Sigmoid colon (tissue), 7 donors: ENCODE data around the gene ASIC3. TPM values are rescaled to one million over a fixed set of nuclear protein-coding genes. Genes with fewer than 3 reads are reported as not detected.

ENCODE experiments used
- DNase-seq: peaks from one replicate; pipeline ENCODE4 v3.0.0-alpha.2; 2019
- H3K27ac ChIP-seq, 4 donors: fragments of 200-600 bp; sonication (generic); one replicate each; pipeline ENCODE4 v1.5.1; 2016 to 2019; ENCODE audit warnings: mild to moderate bottlenecking in 1 of 4
- H3K27me3 ChIP-seq, 3 donors: fragments of 200-600 bp; sonication (generic); one replicate each; pipeline ENCODE4 v1.5.1; 2019; ENCODE audit warnings: mild to moderate bottlenecking in 1 of 3
- H3K36me3 ChIP-seq, 4 donors: fragments of 200-600 bp; sonication (generic); one replicate each; pipeline ENCODE4 v1.5.1; 2016 to 2019
- H3K4me1 ChIP-seq, 4 donors: fragments of 200-600 bp; sonication (generic); one replicate each; pipeline ENCODE4 v1.5.1; 2017 to 2019
- H3K4me3 ChIP-seq, 4 donors: fragments of 200-600 bp; sonication (generic); one replicate each; pipeline ENCODE4 v1.5.1; 2017 to 2019; ENCODE audit warnings: mild to moderate bottlenecking in 2 of 4, moderate library complexity in 1 of 4
- H3K9me3 ChIP-seq, 4 donors: fragments of 200-600 bp in 3 of 4; sonication (generic) in 3 of 4; one replicate each; pipeline versions ENCODE4 v1.5.1 to v1.6.1; 2013 to 2019
- EP300 ChIP-seq, 4 donors: sonication (generic); formaldehyde crosslinking; IDR thresholded peaks; one replicate each; pipeline ENCODE4 v1.6.1; 2017; ENCODE audit warnings: antibody characterized with exemption in 4 of 4
- POLR2A ChIP-seq, 2 donors: fragments of 450-650 bp; IDR thresholded peaks; one replicate each; pipeline ENCODE4 v1.6.1; 2016; ENCODE audit warnings: antibody characterized with exemption in 2 of 2, mild to moderate bottlenecking in 2 of 2, moderate library complexity in 2 of 2
- POLR2AphosphoS5 ChIP-seq, 4 donors: sonication (generic); formaldehyde crosslinking; IDR thresholded peaks; one replicate each; pipeline ENCODE4 v1.6.1; 2017; ENCODE audit warnings: antibody characterized with exemption in 4 of 4
- WGBS, 2 donors: extraction: QIAGEN DNeasy Blood & Tissue Kit; methylation state at CpG; one replicate each; pipeline ENCODE4 v1.1.7; 2013; 5-methylcytosine and 5-hydroxymethylcytosine counted together
- intact Hi-C: fragments of 100-400 bp; cut with DNase I; formaldehyde crosslinking; loops from one replicate; pipeline ENCODE4 v1.15.1; 2023
- polyA plus RNA-seq, 3 donors: library from polyadenylated mRNA; stranded (reverse); fragments of 200-250 nt; gene quantifications; one replicate each; pipeline ENCODE4 v1.2.3, GENCODE V29; 2013
- total RNA-seq, 4 donors: library from RNA; depleted of rRNA; stranded (reverse); fragments of >200 nt; gene quantifications; one replicate each; pipeline ENCODE4 v1.1.0, GENCODE V29; 2016
- TF ChIP-seq, protein P1 (sequence below), 4 experiments: fragments of 450-650 bp in 3 of 4; fragments of 200-600 bp in 1 of 4; IDR thresholded peaks; one replicate each; pipeline ENCODE4 v1.5.1; 2016 to 2019; ENCODE audit warnings: antibody characterized with exemption in 4 of 4, mild to moderate bottlenecking in 3 of 4, moderate library complexity in 2 of 4
- donor health status: healthy with polysubstance abuse.
- donor health status: Bipolar disorder and iron deficiency.
- donor health status: healthy.

The ASIC3 gene
- total and polyA plus RNA-seq, 7 donors, result 0.46 to 8.6 (median 3.1) TPM

DNA sequence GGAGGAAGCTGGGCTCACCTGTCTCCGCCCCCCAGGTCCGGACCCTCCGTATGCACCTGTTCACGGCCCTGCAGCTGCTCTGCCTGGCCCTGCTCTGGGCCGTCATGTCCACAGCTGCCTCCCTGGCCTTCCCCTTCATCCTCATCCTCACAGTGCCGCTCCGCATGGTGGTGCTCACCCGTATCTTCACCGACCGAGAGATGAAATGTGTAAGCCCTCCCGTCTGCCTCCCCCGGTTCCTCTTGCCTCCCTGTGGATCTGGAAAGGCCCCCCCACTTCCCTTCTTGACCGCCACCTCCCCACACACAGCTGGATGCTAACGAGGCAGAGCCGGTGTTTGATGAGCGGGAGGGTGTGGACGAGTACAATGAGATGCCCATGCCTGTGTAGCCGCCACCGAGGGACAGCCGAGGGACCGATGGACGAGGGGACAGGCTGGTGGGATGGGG, 27.7 kb downstream of the ASIC3 start:
- TF ChIP-seq EP300 (IDR thresholded peaks at IDR 0.05) (no peak), POLR2A (IDR thresholded peaks at IDR 0.05) (no peak), POLR2AphosphoS5 (IDR thresholded peaks at IDR 0.05) (no peak)
- TF ChIP-seq, protein P1, sequence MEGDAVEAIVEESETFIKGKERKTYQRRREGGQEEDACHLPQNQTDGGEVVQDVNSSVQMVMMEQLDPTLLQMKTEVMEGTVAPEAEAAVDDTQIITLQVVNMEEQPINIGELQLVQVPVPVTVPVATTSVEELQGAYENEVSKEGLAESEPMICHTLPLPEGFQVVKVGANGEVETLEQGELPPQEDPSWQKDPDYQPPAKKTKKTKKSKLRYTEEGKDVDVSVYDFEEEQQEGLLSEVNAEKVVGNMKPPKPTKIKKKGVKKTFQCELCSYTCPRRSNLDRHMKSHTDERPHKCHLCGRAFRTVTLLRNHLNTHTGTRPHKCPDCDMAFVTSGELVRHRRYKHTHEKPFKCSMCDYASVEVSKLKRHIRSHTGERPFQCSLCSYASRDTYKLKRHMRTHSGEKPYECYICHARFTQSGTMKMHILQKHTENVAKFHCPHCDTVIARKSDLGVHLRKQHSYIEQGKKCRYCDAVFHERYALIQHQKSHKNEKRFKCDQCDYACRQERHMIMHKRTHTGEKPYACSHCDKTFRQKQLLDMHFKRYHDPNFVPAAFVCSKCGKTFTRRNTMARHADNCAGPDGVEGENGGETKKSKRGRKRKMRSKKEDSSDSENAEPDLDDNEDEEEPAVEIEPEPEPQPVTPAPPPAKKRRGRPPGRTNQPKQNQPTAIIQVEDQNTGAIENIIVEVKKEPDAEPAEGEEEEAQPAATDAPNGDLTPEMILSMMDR (IDR thresholded peaks at IDR 0.05), result no peak
- WGBS, 2 donors, result 81 to 87% methylated on average over 22 of the region's 22 CpGs
- no peak overlapping the region for H3K4me3 ChIP-seq
- peaks cover 30 to 65% (median 45%) of the 10 kb centered on the region in 4 donors for H3K36me3 ChIP-seq
- no peak overlapping the region for H3K27ac ChIP-seq
- H3K9me3 ChIP-seq, result no peaks in the 10 kb centered on the region
- intact Hi-C loops, result no loop called here
- DNase-seq, result no peak
- no peaks in the 10 kb centered on the region for H3K27me3 ChIP-seq
- peaks cover 0 to 36% (median 31%) of the 10 kb centered on the region in 4 donors for H3K4me1 ChIP-seq

DNA sequence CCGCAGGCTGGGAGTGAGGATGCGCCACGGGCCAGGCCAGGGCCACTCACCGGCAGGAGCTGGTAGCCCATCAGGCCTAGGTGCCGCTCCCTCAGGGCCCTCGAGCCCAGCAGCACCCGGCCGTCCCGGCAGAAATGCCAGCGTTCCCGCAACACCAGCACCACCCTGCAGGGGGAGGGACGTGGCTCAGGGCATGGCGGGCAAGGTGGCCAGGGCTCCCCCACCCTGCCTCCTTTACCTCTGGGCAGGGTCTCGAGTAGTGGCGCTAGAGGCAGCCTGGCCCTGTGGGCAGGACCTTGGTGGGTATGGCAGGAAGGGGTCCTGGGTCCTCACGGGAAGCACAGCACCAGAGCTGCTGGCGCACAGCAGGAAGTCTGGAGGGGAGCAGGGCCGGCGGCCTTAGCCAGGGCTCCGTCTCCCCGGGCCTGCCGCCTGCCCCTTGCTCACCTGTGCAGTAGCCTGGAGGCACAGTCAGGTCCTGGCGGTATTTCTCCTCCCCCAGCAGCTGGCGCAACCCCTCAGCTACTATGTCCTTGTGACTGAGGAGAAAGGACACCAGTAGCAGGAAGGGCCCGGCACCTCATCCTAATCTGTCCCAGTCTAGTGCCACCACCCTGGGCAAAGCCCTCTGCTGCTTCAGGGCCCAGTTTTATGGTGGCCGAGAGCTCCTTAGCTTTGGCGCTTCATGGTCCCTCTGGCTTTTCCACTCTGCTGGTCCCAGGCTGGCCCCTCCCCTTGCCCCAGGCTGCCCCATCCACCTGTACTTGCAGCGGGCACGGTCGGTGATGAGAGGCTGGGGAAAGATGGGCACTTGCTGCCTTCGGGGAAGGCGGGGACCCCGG, 28.8 kb downstream of the ASIC3 start:
- DNase-seq, result no peak
- peak overlapping the region in 3 of 4 donors; percentile 32 to 97 (median 57) for H3K27ac ChIP-seq
- H3K4me1 ChIP-seq, result peaks cover 0 to 47% (median 42%) of the 10 kb centered on the region in 4 donors
- no peaks in the 10 kb centered on the region for H3K9me3 ChIP-seq
- H3K36me3 ChIP-seq, result peaks cover 23 to 54% (median 34%) of the 10 kb centered on the region in 4 donors
- H3K27me3 ChIP-seq, result no peaks in the 10 kb centered on the region
- no peak overlapping the region for H3K4me3 ChIP-seq
- 70 to 84% methylated on average over 33 of the region's 33 CpGs for WGBS, 2 donors
- intact Hi-C loops, result no loop called here
- TF ChIP-seq POLR2A (IDR thresholded peaks at IDR 0.05), result no peak
- TF ChIP-seq POLR2AphosphoS5 (IDR thresholded peaks at IDR 0.05), result no peak
- no peak for TF ChIP-seq EP300 (IDR thresholded peaks at IDR 0.05)
- TF ChIP-seq, protein P1 (IDR thresholded peaks at IDR 0.05), result no peak

DNA sequence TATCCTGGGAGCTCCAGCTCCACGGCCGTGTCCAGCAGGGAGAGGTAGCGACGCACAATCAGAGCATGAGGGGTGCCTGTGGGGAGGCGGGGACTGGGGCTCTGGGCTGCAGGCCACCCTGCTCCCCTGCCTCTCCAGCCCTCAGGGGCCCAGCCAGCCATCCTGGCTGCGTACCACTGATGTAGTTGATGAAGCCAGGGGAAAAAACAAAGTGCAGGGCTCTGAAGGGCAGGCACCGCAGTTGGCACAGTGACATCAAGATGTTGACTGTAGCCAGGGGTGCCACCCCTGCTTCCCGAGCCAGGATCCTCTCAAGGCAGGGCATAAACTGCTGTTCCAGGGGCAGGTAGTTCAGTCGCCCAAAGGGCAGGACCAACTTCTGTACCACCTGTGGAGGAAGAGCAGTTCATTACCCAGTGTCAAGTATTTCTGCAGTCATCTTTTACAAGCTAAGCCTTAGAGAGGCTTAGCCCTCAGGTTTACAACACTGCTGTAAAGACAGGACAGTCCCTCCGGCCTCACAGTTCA, 29.4 kb downstream of the ASIC3 start:
- intact Hi-C loops, result no loop called here
- no peaks in the 10 kb centered on the region for H3K27me3 ChIP-seq
- DNase-seq, result no peak
- no peaks in the 10 kb centered on the region for H3K9me3 ChIP-seq
- H3K4me3 ChIP-seq, result no peak overlapping the region
- H3K36me3 ChIP-seq, result peaks cover 23 to 47% (median 28%) of the 10 kb centered on the region in 4 donors
- WGBS, 2 donors, result 57 to 78% methylated on average over 10 of the region's 10 CpGs
- H3K4me1 ChIP-seq, result peaks cover 0 to 53% (median 49%) of the 10 kb centered on the region in 4 donors
- peak overlapping the region in 3 of 4 donors; percentile 51 to 97 (median 57) for H3K27ac ChIP-seq
- TF ChIP-seq POLR2A (IDR thresholded peaks at IDR 0.05), result no peak

DNA sequence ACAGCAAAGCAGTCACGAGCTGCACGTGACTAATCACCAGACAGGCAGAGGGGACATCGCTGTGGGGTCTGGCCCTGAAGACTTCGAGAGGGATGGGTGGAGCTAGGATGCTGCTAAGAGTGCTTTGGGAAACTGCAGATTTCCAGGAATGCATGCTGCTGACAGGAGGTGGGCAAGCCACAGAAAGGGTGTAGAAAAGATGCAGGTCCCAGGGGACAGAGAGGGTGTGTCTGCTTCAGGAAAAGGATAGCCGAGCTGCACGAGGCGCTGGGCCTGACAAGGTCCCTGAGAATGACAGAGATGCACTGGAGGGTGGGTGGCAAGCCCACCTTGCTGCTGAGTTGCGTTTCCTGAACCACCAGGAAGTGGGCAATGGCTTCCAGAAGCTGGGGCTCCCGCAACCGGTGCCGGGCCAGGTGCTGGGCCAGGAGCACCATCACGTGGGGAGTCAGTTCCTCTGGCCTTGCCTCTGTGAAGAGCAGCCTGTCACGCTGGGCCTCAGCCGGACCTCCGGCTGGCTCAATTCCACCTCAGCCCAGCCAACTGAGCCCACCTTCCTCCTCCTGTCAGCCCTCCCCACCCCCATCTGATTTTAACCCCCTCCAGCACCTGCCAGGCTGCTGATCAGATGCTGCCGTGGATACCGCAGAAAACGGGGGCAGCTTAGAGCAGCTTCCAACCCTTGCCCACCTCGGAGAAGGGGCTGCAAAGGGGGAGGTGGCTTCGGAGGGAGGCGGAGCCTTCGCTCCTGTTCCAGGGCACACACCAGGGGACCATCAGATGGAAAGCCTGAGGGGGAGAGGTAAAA, 30.1 kb downstream of the ASIC3 start:
- Histone ChIP-seq H3K36me3 (peaks cover 22 to 41% (median 24%) of the 10 kb centered on the region in 4 donors), H3K4me1 (peaks cover 0 to 54% (median 51%) of the 10 kb centered on the region in 4 donors), H3K4me3 (no peak overlapping the region), H3K27ac (peak overlapping the region in 3 of 4 donors; percentile 51 to 97 (median 57)), H3K9me3 (no peaks in the 10 kb centered on the region), H3K27me3 (no peaks in the 10 kb centered on the region)
- TF ChIP-seq POLR2A (IDR thresholded peaks at IDR 0.05) (no peak), POLR2AphosphoS5 (IDR thresholded peaks at IDR 0.05) (peak in 1 of 4 donors; percentile 36)
- peak; percentile 88 for DNase-seq
- WGBS, 2 donors, result 61 to 66% methylated on average over 22 of the region's 22 CpGs
- intact Hi-C loops, result no loop called here

DNA sequence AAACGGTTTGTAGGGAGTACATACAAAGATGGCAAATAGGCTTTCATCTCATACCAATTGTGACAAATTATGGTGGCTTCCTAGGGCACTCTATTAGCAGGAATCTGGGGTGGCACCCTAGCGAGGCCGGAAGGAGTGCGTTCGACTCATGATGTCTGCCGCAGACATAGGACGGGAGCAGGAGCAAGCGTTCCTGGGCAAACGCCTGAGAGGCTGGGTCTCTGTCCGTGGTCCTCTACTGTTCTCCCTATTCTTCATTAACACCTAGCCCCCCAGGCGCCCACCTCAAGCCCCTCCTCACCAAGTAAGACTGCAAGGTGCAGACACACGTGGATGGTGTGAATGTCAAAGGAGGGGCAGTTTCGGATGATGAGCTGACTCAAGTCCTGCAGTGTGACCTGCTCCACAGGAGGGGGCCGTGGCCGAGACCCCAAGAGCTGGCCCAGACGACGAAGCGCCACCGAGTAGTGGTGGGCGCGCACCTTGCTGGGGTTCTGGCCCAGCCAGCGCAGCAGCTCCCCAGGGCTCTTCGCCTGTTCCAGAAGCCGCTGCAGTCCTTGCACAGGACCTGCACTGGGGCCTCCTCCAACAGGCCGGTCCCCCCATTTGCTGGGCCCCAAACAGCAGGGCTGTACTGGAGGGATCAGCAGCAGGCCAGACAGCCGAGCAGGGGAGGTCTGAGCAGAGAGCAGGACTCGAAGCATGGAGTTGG, 31.0 kb downstream of the ASIC3 start:
- intact Hi-C loops, result no loop called here
- TF ChIP-seq POLR2A (IDR thresholded peaks at IDR 0.05) (no peak), EP300 (IDR thresholded peaks at IDR 0.05) (no peak), POLR2AphosphoS5 (IDR thresholded peaks at IDR 0.05) (no peak)
- TF ChIP-seq, protein P1 (IDR thresholded peaks at IDR 0.05), result no peak
- H3K4me3 ChIP-seq, result peak overlapping the region; percentile 82 to 99 (median 88)
- H3K36me3 ChIP-seq, result peaks cover 13 to 31% (median 17%) of the 10 kb centered on the region in 4 donors
- peaks cover 0 to 59% (median 55%) of the 10 kb centered on the region in 4 donors for H3K4me1 ChIP-seq
- DNase-seq, result no peak
- H3K9me3 ChIP-seq, result no peaks in the 10 kb centered on the region
- WGBS, 2 donors, result 82 to 84% methylated on average over 27 of the region's 27 CpGs
- H3K27ac ChIP-seq, result peak overlapping the region; percentile 92 to 98 (median 96)
- no peaks in the 10 kb centered on the region for H3K27me3 ChIP-seq
